ENCODE measurements around the gene CEP83. TPM values are rescaled to one million over a fixed set of nuclear protein-coding genes. Genes with fewer than 3 reads are reported as not detected.
"Not testable (repeated sequence)": the region's sequence is repeated elsewhere in the genome, so short reads cannot be mapped to it uniquely, and the experiment has no call there.

The CEP83 gene
- total RNA-seq, 1 donor from 2014 or later = 28.7 TPM

- peaks cover 34% of the 10 kb centered on the region for H3K4me1 Mint-ChIP-seq
- H3K4me3 Mint-ChIP-seq = peak overlapping the region; percentile 64
- DNase-seq (ENCODE audit: low read depth, low spot score) = no peak
- peaks cover 2% of the 10 kb centered on the region for H3K9me3 Mint-ChIP-seq
- TF ChIP-seq, protein P1, sequence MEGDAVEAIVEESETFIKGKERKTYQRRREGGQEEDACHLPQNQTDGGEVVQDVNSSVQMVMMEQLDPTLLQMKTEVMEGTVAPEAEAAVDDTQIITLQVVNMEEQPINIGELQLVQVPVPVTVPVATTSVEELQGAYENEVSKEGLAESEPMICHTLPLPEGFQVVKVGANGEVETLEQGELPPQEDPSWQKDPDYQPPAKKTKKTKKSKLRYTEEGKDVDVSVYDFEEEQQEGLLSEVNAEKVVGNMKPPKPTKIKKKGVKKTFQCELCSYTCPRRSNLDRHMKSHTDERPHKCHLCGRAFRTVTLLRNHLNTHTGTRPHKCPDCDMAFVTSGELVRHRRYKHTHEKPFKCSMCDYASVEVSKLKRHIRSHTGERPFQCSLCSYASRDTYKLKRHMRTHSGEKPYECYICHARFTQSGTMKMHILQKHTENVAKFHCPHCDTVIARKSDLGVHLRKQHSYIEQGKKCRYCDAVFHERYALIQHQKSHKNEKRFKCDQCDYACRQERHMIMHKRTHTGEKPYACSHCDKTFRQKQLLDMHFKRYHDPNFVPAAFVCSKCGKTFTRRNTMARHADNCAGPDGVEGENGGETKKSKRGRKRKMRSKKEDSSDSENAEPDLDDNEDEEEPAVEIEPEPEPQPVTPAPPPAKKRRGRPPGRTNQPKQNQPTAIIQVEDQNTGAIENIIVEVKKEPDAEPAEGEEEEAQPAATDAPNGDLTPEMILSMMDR (conservative IDR thresholded peaks at IDR 0.05) = no peak
- H3K27me3 Mint-ChIP-seq (ENCODE audit: low read depth) = no peaks in the 10 kb centered on the region
- no peak overlapping the region for H3K27ac Mint-ChIP-seq (ENCODE audit: unreplicated experiment)
- peaks cover 25% of the 10 kb centered on the region for H3K36me3 Mint-ChIP-seq (ENCODE audit: low read depth)
Observed at GRCh38 chr12:94457311-94457710, 2.4 kb downstream of the CEP83 start.

DNA sequence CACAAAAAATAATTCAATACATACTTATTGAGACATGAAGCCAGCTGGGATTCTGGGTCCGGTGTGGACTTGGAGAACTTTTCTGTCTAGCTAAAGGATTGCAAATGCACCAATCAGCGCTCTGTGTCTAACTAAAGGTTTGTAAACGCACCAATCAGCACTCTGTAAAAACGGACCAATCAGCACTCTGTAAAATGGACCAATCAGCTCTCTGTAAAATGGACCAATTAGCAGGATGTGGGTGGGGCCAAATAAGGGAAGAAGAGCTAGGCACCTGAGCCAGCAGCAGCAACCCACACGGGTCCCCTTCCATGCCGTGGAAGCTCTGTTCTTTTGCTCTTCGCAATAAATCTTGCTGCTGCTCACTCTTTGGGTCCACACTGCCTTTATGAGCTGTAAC is 5.3 kb downstream of the CEP83 start:
- Mint-ChIP-seq H3K4me1 (peaks cover 23% of the 10 kb centered on the region), H3K36me3 (ENCODE audit: low read depth) (peaks cover 41% of the 10 kb centered on the region)
- H3K4me3 Mint-ChIP-seq; H3K27me3 Mint-ChIP-seq (ENCODE audit: low read depth); H3K9me3 Mint-ChIP-seq; DNase-seq (ENCODE audit: low read depth, low spot score); H3K27ac Mint-ChIP-seq (ENCODE audit: unreplicated experiment): not testable (repeated sequence)

DNA sequence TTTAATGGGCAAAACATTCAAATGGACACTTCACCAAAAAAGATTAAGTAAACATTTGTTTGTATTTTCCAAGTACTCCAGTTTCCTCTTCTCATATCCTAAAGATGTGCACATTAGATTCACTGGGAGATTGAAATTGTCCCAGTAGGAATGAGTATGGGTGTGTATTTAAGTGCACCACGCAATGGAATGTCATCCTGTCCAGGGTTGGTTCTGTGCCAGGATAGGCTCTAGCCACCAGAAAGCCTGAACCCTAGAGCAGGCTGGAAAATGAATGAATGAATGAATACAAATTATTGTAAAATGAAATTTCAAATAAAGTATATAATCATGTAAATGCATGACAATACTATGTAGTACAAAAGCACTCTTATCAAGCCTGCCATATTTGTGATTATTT is 14.0 kb downstream of the CEP83 start:
- Mint-ChIP-seq H3K4me1 (peaks cover 6% of the 10 kb centered on the region), H3K27me3 (ENCODE audit: low read depth) (no peaks in the 10 kb centered on the region), H3K36me3 (ENCODE audit: low read depth) (peaks cover 31% of the 10 kb centered on the region), H3K27ac (ENCODE audit: unreplicated experiment) (no peak overlapping the region), H3K4me3 (no peak overlapping the region), H3K9me3 (peaks cover 6% of the 10 kb centered on the region)
- TF ChIP-seq, protein P1 (conservative IDR thresholded peaks at IDR 0.05) = no peak
- DNase-seq (ENCODE audit: low read depth, low spot score) = no peak

- H3K4me3 Mint-ChIP-seq = no peak overlapping the region
- peaks cover 27% of the 10 kb centered on the region for H3K9me3 Mint-ChIP-seq
- peaks cover 25% of the 10 kb centered on the region for H3K4me1 Mint-ChIP-seq
- no peaks in the 10 kb centered on the region for H3K27me3 Mint-ChIP-seq (ENCODE audit: low read depth)
- no peak for DNase-seq (ENCODE audit: low read depth, low spot score)
- no peak overlapping the region for H3K27ac Mint-ChIP-seq (ENCODE audit: unreplicated experiment)
- TF ChIP-seq, protein P1 (conservative IDR thresholded peaks at IDR 0.05) = no peak
- peaks cover 28% of the 10 kb centered on the region for H3K36me3 Mint-ChIP-seq (ENCODE audit: low read depth)
Observed at GRCh38 chr12:94437303-94437702, 22.4 kb downstream of the CEP83 start.

GRCh38 chr12:94435511-94435927 is 24.1 kb downstream of the CEP83 start:
- peaks cover 28% of the 10 kb centered on the region for H3K9me3 Mint-ChIP-seq
- H3K36me3 Mint-ChIP-seq (ENCODE audit: low read depth) = peaks cover 34% of the 10 kb centered on the region
- peaks cover 25% of the 10 kb centered on the region for H3K4me1 Mint-ChIP-seq
- no peak overlapping the region for H3K4me3 Mint-ChIP-seq
- no peaks in the 10 kb centered on the region for H3K27me3 Mint-ChIP-seq (ENCODE audit: low read depth)
- H3K27ac Mint-ChIP-seq (ENCODE audit: unreplicated experiment) = no peak overlapping the region
- TF ChIP-seq, protein P1 (conservative IDR thresholded peaks at IDR 0.05) = no peak
- no peak for DNase-seq (ENCODE audit: low read depth, low spot score)

DNA sequence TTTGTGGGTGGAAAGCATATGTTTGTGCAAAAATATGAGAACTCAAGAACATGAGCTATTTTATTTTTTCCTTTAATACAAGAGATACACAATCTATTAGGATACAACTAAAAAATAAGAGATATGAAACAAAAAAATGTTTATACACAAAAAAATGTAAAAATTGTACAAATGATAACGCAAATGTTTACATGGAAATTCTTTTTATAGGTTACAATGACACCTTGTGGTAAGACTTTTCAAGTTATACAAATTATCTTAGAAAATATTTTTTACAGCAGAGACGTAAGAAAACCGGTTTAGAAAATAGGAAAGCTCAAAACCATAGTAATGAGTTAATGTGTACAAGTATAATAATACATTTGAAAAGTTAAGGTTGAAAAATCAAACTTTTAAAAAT is 25.5 kb downstream of the CEP83 start:
- Mint-ChIP-seq H3K27me3 (ENCODE audit: low read depth) (no peaks in the 10 kb centered on the region), H3K4me3 (no peak overlapping the region), H3K27ac (ENCODE audit: unreplicated experiment) (no peak overlapping the region), H3K9me3 (peaks cover 23% of the 10 kb centered on the region), H3K4me1 (peaks cover 25% of the 10 kb centered on the region), H3K36me3 (ENCODE audit: low read depth) (peaks cover 35% of the 10 kb centered on the region)
- TF ChIP-seq, protein P1 (conservative IDR thresholded peaks at IDR 0.05) = peak; percentile 55
- DNase-seq (ENCODE audit: low read depth, low spot score) = no peak

Measured in neural crest cell (in vitro differentiated cells).